HEK293 (cell line): ENCODE results near the gene CCDC141.

ENCODE experiments used
- CTCF ChIA-PET: fragments of 350-600 bp; formaldehyde crosslinking; extraction: SDS; loops from one replicate; lab custom pipeline; 2021; ENCODE audit warnings: antibody characterized with exemption; lab: Yijun Ruan, JAX
- POLR2A ChIA-PET: fragments of 300-600 bp; formaldehyde crosslinking; extraction: SDS; loops from one replicate; lab custom pipeline; 2020; ENCODE audit warnings: antibody characterized with exemption, inconsistent platforms; lab: Yijun Ruan, JAX
- H3K27ac ChIP-seq: fragments of 200-500 bp; sonication (Bioruptor generic); 2 replicates; pipeline ENCODE4 v1.5.1; 2014; ENCODE audit warnings: low read depth, low read length, control low read depth, inconsistent platforms; ENCODE audit errors: extremely low read depth
- H3K36me3 ChIP-seq, 2 experiments: fragments of 200-500 bp in 1 of 2; sonication (Bioruptor generic) in 1 of 2; 1 replicate in 1 of 2; 2 replicates in 1 of 2; pipeline ENCODE4 v1.5.1; 2014 to 2017; ENCODE audit warnings: inconsistent platforms in 2 of 2, low read length in 2 of 2; ENCODE audit not compliant: control insufficient read depth in 2 of 2, insufficient read depth in 1 of 2
- H3K4me1 ChIP-seq: fragments of 200-500 bp; sonication (Bioruptor generic); 2 replicates; pipeline ENCODE4 v1.5.1; 2014; ENCODE audit warnings: mild to moderate bottlenecking, low read length, inconsistent platforms; ENCODE audit not compliant: control insufficient read depth, insufficient read depth
- H3K4me3 ChIP-seq: 2 replicates; pipeline ENCODE4 v1.5.1; 2011; ENCODE audit warnings: low read depth, mild to moderate bottlenecking, control low read depth, low read length, moderate library complexity
- H3K9me3 ChIP-seq: fragments of 200-500 bp; sonication (Bioruptor generic); 2 replicates; pipeline ENCODE4 v1.5.1; 2014; ENCODE audit warnings: low read depth, low read length, inconsistent platforms; ENCODE audit not compliant: control insufficient read depth, insufficient read depth
- KLF10 ChIP-seq: fragments of 450-650 bp; IDR thresholded peaks from 2 replicates; pipeline ENCODE4 v1.5.1; 2018; ENCODE audit warnings: missing biosample characterization, mild to moderate bottlenecking, missing genetic modification characterization
- MEIS1 ChIP-seq: sonication (generic); formaldehyde crosslinking; IDR thresholded peaks from 2 replicates; pipeline ENCODE4 v1.8.1; 2022; ENCODE audit warnings: missing genetic modification reagents, mild to moderate bottlenecking, borderline replicate concordance
- SP3 ChIP-seq: fragments of 450-650 bp; formaldehyde crosslinking; IDR thresholded peaks from 2 replicates; pipeline ENCODE4 v1.5.1; 2016; ENCODE audit warnings: missing biosample characterization, missing genetic modification characterization
- WT1 ChIP-seq: fragments of 450-650 bp; formaldehyde crosslinking; IDR thresholded peaks from 2 replicates; pipeline ENCODE4 v1.5.1; 2016; ENCODE audit warnings: missing biosample characterization, missing genetic modification characterization
- YY1 ChIP-seq: fragments of 450-650 bp; formaldehyde crosslinking; IDR thresholded peaks from 2 replicates; pipeline ENCODE4 v1.5.1; 2018; ENCODE audit warnings: missing biosample characterization, missing genetic modification characterization
- ZFP3 ChIP-seq: fragments of 450-650 bp; formaldehyde crosslinking; IDR thresholded peaks from 2 replicates; pipeline ENCODE4 v1.5.1; 2016; ENCODE audit warnings: low read depth, missing biosample characterization, missing genetic modification characterization
- ZNF174 ChIP-seq: fragments of 450-650 bp; formaldehyde crosslinking; IDR thresholded peaks from 2 replicates; pipeline ENCODE4 v1.5.0; 2017; ENCODE audit warnings: missing biosample characterization, mild to moderate bottlenecking, missing genetic modification characterization
- ZNF175 ChIP-seq: fragments of 450-650 bp; formaldehyde crosslinking; IDR thresholded peaks from 2 replicates; pipeline ENCODE4 v1.5.1; 2016; ENCODE audit warnings: missing biosample characterization, missing genetic modification characterization
- ZNF223 ChIP-seq: fragments of 450-650 bp; formaldehyde crosslinking; IDR thresholded peaks from 2 replicates; pipeline ENCODE4 v1.5.1; 2016; ENCODE audit warnings: missing biosample characterization, missing genetic modification characterization
- ZNF239 ChIP-seq: fragments of 450-650 bp; formaldehyde crosslinking; IDR thresholded peaks from 2 replicates; pipeline ENCODE4 v1.5.1; 2016; ENCODE audit warnings: missing biosample characterization, missing genetic modification characterization
- ZNF518A ChIP-seq: fragments of 450-650 bp; formaldehyde crosslinking; conservative IDR thresholded peaks from 2 replicates; pipeline ENCODE4 v1.5.1; 2016; ENCODE audit warnings: low read depth, missing biosample characterization, missing genetic modification characterization
- ZNF530 ChIP-seq: fragments of 450-650 bp; formaldehyde crosslinking; IDR thresholded peaks from 2 replicates; pipeline ENCODE4 v1.5.1; 2016; ENCODE audit warnings: low read depth, missing biosample characterization, missing genetic modification characterization
- ZNF549 ChIP-seq: fragments of 450-650 bp; IDR thresholded peaks from 2 replicates; pipeline ENCODE4 v1.5.1; 2018; ENCODE audit warnings: missing biosample characterization, missing genetic modification characterization, mild to moderate bottlenecking, inconsistent platforms, moderate library complexity
- ZNF558 ChIP-seq: fragments of 450-650 bp; formaldehyde crosslinking; IDR thresholded peaks from 2 replicates; pipeline ENCODE4 v1.5.1; 2016; ENCODE audit warnings: missing biosample characterization, missing genetic modification characterization
- ZNF621 ChIP-seq: fragments of 450-650 bp; formaldehyde crosslinking; IDR thresholded peaks from 2 replicates; pipeline ENCODE4 v1.5.1; 2017; ENCODE audit warnings: missing biosample characterization, missing genetic modification characterization
- ZNF623 ChIP-seq: fragments of 450-650 bp; formaldehyde crosslinking; IDR thresholded peaks from 2 replicates; pipeline ENCODE4 v1.5.1; 2016; ENCODE audit warnings: missing biosample characterization, missing genetic modification characterization
- ZNF660 ChIP-seq: fragments of 450-650 bp; IDR thresholded peaks from 2 replicates; pipeline ENCODE4 v1.5.1; 2018; ENCODE audit warnings: missing biosample characterization, mild to moderate bottlenecking, missing genetic modification characterization
- ZNF701 ChIP-seq: fragments of 450-650 bp; formaldehyde crosslinking; IDR thresholded peaks from 2 replicates; pipeline ENCODE4 v1.5.1; 2016; ENCODE audit warnings: missing biosample characterization, missing genetic modification characterization
- TF ChIP-seq, protein P1 (sequence below): fragments of 450-650 bp; formaldehyde crosslinking; IDR thresholded peaks from 2 replicates; pipeline ENCODE4 v1.5.1; 2016; ENCODE audit warnings: missing biosample characterization, missing genetic modification characterization

CCDC141 gene

GRCh38 chr2:178858896-178859625 is 190.9 kb downstream of the CCDC141 start (continued):
- no peak for TF ChIP-seq ZNF239 (tag by site-specific recombination)

GRCh38 chr2:178855151-178855550 is 194.8 kb downstream of the CCDC141 start:
- POLR2A ChIA-PET, result no interaction called here
- Histone ChIP-seq H3K27ac (no peak overlapping the region), H3K4me3 (no peak overlapping the region), H3K36me3 (no peaks in the 10 kb centered on the region), H3K9me3 (no peaks in the 10 kb centered on the region), H3K4me1 (no peaks in the 10 kb centered on the region)
- TF ChIP-seq WT1 (tag by site-specific recombination), result no peak
- no peak for TF ChIP-seq ZNF174 (tag by site-specific recombination)
- TF ChIP-seq ZNF660 (tag by site-specific recombination), result no peak
- TF ChIP-seq ZFP3 (tag by site-specific recombination), result no peak
- TF ChIP-seq SP3 (tag by site-specific recombination), result no peak
- no peak for TF ChIP-seq MEIS1 (CRISPR knock-in tag)
- CTCF ChIA-PET, result interaction anchor here (1.0 kb wide), 1 partner anchor 155 kb away, joined by 3 read pairs; no protein-coding TSS in a partner anchor

- H3K9me3 ChIP-seq, result no peaks in the 10 kb centered on the region
- ChIA-PET POLR2A (no interaction called here), CTCF (interaction anchor here (0.6 to 0.7 kb wide), 2 partner anchors 19 to 65 kb away, joined by 4 read pairs; no protein-coding TSS in a partner anchor)
- H3K4me3 ChIP-seq, result no peak overlapping the region
- TF ChIP-seq ZNF223 (tag by site-specific recombination), result no peak
- no peak for TF ChIP-seq ZNF701
- no peak for TF ChIP-seq ZNF549 (tag by site-specific recombination)
- no peak for TF ChIP-seq ZNF623 (tag by site-specific recombination)
- no peak for TF ChIP-seq ZFP3 (tag by site-specific recombination)
- no peak for TF ChIP-seq KLF10 (tag by site-specific recombination)
- TF ChIP-seq YY1 (tag by site-specific recombination), result no peak
- no peak for TF ChIP-seq ZNF175 (tag by site-specific recombination)
- TF ChIP-seq ZNF530 (tag by site-specific recombination), result no peak
- no peak for TF ChIP-seq ZNF518A (tag by site-specific recombination)
- TF ChIP-seq ZNF558, result no peak
- TF ChIP-seq, protein P1, sequence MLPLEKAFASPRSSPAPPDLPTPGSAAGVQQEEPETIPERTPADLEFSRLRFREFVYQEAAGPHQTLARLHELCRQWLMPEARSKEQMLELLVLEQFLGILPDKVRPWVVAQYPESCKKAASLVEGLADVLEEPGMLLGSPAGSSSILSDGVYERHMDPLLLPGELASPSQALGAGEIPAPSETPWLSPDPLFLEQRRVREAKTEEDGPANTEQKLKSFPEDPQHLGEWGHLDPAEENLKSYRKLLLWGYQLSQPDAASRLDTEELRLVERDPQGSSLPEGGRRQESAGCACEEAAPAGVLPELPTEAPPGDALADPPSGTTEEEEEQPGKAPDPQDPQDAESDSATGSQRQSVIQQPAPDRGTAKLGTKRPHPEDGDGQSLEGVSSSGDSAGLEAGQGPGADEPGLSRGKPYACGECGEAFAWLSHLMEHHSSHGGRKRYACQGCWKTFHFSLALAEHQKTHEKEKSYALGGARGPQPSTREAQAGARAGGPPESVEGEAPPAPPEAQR (tag by site-specific recombination), result no peak
- no peak for TF ChIP-seq ZNF621 (tag by site-specific recombination)
- no peaks in the 10 kb centered on the region for H3K36me3 ChIP-seq
- H3K4me1 ChIP-seq, result no peaks in the 10 kb centered on the region
- no peak overlapping the region for H3K27ac ChIP-seq
These were observed 201.6 kb downstream of the CCDC141 start for GRCh38 chr2:178848335-178848734.
